ENCODE data around the gene ITPR2.
"Not testable (repeated sequence)": the region's sequence is repeated elsewhere in the genome, so short reads cannot be mapped to it uniquely, and the experiment has no call there.

The ITPR2 gene

DNA sequence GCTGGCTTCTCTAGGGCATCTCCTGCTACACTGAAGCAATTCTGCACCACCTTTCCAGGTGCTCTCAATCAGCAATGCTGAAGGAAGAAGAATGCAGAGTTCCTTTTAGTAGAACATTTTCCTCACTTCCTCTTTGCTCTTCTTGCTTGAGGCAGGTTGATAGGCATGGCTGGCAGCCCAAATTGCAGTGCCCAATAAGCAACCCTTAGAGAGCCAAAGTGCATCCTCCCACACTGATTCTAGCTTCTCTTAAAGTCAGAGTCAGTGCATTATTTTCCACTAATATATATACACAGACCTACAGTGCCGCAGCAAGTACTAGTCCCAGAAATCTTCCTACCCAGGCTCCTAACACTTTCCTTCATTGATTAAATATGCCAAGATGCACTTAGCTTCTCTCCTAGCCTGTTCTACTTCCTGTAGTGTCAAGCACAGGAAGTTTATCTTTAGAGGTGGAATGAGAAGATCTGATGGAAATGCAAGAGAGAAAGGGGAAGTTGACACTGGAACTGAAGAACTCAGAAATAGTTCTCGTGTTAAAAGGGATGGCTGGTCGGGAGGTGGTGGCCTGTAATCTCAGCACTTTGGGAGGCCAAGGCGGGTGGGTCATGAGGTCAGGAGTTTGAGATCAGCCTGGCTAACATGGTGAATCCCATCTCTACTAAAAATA lies 504.9 kb downstream of the ITPR2 start:
- no peak overlapping the region for H3K4me3 ChIP-seq (ENCODE audit: low read depth, low read length)
- TF ChIP-seq, protein P1, sequence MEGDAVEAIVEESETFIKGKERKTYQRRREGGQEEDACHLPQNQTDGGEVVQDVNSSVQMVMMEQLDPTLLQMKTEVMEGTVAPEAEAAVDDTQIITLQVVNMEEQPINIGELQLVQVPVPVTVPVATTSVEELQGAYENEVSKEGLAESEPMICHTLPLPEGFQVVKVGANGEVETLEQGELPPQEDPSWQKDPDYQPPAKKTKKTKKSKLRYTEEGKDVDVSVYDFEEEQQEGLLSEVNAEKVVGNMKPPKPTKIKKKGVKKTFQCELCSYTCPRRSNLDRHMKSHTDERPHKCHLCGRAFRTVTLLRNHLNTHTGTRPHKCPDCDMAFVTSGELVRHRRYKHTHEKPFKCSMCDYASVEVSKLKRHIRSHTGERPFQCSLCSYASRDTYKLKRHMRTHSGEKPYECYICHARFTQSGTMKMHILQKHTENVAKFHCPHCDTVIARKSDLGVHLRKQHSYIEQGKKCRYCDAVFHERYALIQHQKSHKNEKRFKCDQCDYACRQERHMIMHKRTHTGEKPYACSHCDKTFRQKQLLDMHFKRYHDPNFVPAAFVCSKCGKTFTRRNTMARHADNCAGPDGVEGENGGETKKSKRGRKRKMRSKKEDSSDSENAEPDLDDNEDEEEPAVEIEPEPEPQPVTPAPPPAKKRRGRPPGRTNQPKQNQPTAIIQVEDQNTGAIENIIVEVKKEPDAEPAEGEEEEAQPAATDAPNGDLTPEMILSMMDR (IDR thresholded peaks at IDR 0.05; ENCODE audit: borderline replicate concordance, insufficient read depth, low read depth, low read length): no peak

DNA sequence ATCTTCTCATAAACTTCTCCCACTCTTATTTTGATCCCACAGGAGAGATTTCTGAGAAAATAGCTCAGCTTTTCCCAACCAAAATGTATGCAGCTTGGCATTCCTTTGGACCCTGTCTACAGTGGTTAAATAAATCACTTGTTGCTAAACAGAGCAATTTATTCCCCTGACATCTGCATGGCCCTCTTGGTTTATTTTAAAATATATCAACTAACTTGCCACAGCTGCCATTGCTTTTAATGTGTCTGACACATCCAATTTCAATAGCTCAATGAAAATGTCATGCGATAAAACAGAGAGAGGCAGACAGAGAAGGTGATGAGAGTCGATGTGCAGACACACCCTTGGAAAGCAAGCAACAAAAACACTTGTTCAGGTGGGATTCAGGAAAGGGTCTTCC lies 509.3 kb downstream of the ITPR2 start:
- H3K4me3 ChIP-seq (ENCODE audit: low read depth, low read length): no peak overlapping the region
- TF ChIP-seq, protein P1 (IDR thresholded peaks at IDR 0.05; ENCODE audit: borderline replicate concordance, insufficient read depth, low read depth, low read length): no peak

DNA sequence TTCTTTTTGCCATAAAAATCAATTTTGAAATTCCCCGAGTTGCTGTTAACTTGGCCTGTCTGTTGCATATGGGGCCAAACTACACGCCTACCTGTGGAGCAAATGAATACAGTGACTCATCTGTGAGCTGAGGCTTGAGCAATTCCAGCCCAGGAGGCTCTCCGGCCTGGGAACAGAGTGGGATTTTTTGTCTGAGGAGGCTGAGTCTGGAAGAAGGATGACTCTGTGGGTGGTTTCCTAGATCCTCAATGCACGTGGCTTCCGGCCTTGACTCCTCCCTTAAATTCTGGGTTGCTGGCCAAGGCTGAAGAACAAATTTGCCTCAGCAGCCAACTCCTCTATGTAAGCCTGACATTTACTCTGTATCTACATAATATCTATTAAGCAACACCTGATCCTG lies 513.5 kb downstream of the ITPR2 start:
- H3K4me3 ChIP-seq (ENCODE audit: low read depth, low read length): no peak overlapping the region
- TF ChIP-seq, protein P1 (IDR thresholded peaks at IDR 0.05; ENCODE audit: borderline replicate concordance, insufficient read depth, low read depth, low read length): no peak

DNA sequence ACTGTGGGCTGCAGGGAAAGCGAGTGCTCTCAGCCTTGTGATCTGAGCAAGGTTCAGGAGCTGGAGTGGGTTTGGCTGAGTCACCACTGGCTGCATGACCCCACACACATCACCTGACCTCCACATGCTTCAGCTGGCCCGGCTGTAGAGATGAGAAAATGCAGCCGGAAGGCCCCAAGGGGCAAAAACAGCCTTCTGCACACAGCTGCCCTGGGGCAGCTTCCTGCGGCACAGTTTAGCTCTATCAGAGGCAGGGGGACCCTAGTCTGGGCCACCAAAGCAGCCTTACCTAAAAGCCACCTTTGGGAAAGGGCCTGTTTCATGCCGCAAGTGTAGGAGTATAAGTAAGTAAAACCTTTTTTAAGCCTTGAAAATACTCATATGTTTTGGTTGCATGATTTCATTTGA lies 514.3 kb downstream of the ITPR2 start:
- H3K4me3 ChIP-seq (ENCODE audit: low read depth, low read length): no peak overlapping the region
- TF ChIP-seq, protein P1 (IDR thresholded peaks at IDR 0.05; ENCODE audit: borderline replicate concordance, insufficient read depth, low read depth, low read length): no peak

DNA sequence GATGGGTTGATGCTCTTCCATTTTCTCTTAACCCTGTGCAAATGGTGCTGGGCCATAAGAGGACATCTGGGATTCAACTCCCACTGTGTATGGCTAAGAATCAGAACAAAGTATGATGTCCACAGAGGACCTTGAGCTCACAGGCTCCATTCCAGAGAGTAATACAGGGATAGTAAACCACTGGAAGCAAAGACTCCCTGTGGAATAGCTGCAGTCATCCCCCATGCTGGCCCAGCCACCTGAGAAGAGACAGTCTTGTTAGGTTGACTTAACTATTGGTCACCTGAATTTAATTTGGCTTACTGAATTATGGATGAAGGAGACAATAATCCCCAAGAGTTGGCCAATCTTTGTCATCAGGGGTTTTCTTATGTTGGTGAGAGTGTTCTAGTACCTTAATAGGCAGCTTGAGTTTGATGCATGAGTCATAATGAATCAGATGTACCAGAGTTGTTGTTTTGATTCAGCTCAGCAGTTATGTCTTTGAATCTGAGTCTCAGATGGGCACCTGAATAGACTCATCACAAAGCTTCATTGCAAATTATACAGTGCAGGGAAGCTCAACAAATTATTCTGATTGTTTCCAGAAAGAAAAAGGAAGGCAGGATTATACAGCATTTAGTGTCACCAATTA lies 514.9 kb downstream of the ITPR2 start:
- H3K4me3 ChIP-seq (ENCODE audit: low read depth, low read length): no peak overlapping the region
- TF ChIP-seq, protein P1 (IDR thresholded peaks at IDR 0.05; ENCODE audit: borderline replicate concordance, insufficient read depth, low read depth, low read length): no peak

DNA sequence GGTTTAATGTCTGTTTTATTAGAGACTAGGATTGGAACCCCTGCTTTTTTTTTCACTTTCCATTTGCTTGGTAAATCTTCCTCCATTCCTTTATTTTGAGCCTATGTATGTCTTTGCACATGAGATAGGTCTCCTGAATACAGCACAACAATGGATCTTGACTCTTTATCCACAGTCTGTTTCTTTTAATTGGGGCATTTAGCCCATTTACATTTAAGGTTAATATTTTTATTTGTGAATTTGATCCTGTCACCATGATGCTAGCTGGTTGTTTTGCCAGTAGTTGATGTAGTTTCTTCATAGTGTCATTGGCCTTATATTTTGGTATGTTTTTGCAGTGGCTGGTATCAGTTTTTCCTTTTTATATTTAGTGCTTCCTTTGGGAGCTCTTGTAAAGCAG lies 518.9 kb downstream of the ITPR2 start:
- H3K4me3 ChIP-seq (ENCODE audit: low read depth, low read length): not testable (repeated sequence)

- not testable (repeated sequence) for H3K4me3 ChIP-seq (ENCODE audit: low read depth, low read length)
Measured at GRCh38 chr12:26310489-26310888, 522.5 kb downstream of the ITPR2 start.

DNA sequence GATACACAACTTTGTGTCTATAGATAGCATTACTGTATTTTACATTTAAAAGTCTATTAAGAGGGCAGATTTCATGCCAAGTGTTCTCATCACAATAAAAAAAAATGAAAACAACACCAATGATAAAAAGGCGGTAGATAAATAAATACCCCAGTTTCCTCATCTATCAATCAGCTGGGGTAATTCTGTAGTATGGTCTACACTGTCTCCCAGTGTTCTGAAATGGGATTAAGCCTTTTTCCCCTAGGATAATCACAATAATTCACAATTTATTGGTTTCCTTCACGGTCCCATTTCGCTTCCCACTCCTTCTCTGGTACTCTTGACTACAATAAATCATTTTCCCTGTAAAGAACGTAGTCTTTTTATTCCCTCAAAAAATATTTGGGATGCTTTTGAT lies 523.4 kb downstream of the ITPR2 start:
- H3K4me3 ChIP-seq (ENCODE audit: low read depth, low read length): no peak overlapping the region
- TF ChIP-seq, protein P1 (IDR thresholded peaks at IDR 0.05; ENCODE audit: borderline replicate concordance, insufficient read depth, low read depth, low read length): no peak

Measured in GM12875 (cell line).